ENCODE results near the gene ANAPC15. TPM values are rescaled to one million over a fixed set of nuclear protein-coding genes. Genes with fewer than 3 reads are reported as not detected.

The ANAPC15 gene
- total RNA-seq, 1 experiment from 2014 or later = 98.6 TPM

GRCh38 chr11:72122607-72123006 lies 10.1 kb upstream of the ANAPC15 start:
- Mint-ChIP-seq H3K27me3 (ENCODE audit: insufficient read depth, unreplicated experiment) (no peaks in the 10 kb centered on the region), H3K4me1 (ENCODE audit: low read depth, unreplicated experiment) (peaks cover 18% of the 10 kb centered on the region), H3K36me3 (ENCODE audit: insufficient read depth, unreplicated experiment) (no peaks in the 10 kb centered on the region), H3K4me3 (ENCODE audit: unreplicated experiment) (no peak overlapping the region), H3K27ac (ENCODE audit: unreplicated experiment) (peak overlapping the region; percentile 1), H3K9me3 (ENCODE audit: unreplicated experiment) (peaks cover 11% of the 10 kb centered on the region)
- ChIA-PET CTCF (interaction anchor here (0.6 to 1.5 kb wide), 3 partner anchors 10 to 1654 kb away, joined by 3 to 4 read pairs (median 3); partner anchors contain the start of gene ANAPC15), POLR2A (no interaction called here)
- H3K9me3 ChIP-seq = peaks cover 11% of the 10 kb centered on the region
- intact Hi-C loops (cut with micrococcal nuclease; ENCODE audit: unreplicated experiment) = no loop called here
- peak in 1 of 2 experiments; percentile 22 for DNase-seq
- H3K4me3 ChIP-seq (ENCODE audit: low read depth, low read length) = no peak overlapping the region
- peaks cover 22% of the 10 kb centered on the region for H3K4me1 ChIP-seq
- no peaks in the 10 kb centered on the region for H3K27me3 ChIP-seq (replicated peaks; ENCODE audit: control insufficient read depth, insufficient read depth, low read length)
- no TSS peak for BruUV-seq (replicated peaks)
- no peak for TF ChIP-seq CTCF (IDR thresholded peaks at IDR 0.05; ENCODE audit: insufficient read depth in 1 of 2, low read depth in 1 of 2, low read length in 1 of 2, severe bottlenecking in 1 of 2, unreplicated experiment in 1 of 2)
- no peaks in the 10 kb centered on the region for H3K36me3 ChIP-seq (ENCODE audit: control insufficient read depth, insufficient read depth, low read length)

DNA sequence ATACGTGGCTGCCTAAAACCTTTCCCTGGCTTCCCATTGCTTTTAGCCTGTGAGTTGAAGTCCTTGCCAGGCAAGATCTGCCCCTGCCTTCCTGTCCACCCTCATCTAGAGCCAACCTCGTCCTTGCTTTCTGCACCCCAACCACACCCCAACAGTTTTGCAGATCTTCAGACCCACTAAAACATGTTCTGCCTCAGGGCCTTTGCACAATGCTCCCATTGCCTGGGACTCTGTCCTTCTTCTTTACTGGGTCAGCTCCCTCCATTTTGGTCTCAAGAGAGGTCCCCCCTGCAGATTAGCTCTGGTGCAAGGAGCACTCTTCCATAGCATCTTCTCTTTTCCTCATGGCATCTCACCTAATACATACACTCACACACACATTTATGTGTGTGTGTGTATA lies 8.4 kb upstream of the ANAPC15 start:
- Histone ChIP-seq H3K9me3 (peaks cover 5% of the 10 kb centered on the region), H3K4me3 (ENCODE audit: low read depth, low read length) (no peak overlapping the region), H3K27me3 (replicated peaks; ENCODE audit: control insufficient read depth, insufficient read depth, low read length) (no peaks in the 10 kb centered on the region), H3K36me3 (ENCODE audit: control insufficient read depth, insufficient read depth, low read length) (no peaks in the 10 kb centered on the region), H3K4me1 (peaks cover 22% of the 10 kb centered on the region)
- peaks cover 11% of the 10 kb centered on the region for H3K9me3 Mint-ChIP-seq (ENCODE audit: unreplicated experiment)
- H3K27ac Mint-ChIP-seq (ENCODE audit: unreplicated experiment) = no peak overlapping the region
- CTCF ChIA-PET = interaction anchor here (0.7 to 0.8 kb wide), 2 partner anchors 8 to 23 kb away, joined by 3 to 8 read pairs; no protein-coding TSS in a partner anchor
- no peaks in the 10 kb centered on the region for H3K36me3 Mint-ChIP-seq (ENCODE audit: insufficient read depth, unreplicated experiment)
- DNase-seq = no peak
- H3K4me3 Mint-ChIP-seq (ENCODE audit: unreplicated experiment) = no peak overlapping the region
- H3K4me1 Mint-ChIP-seq (ENCODE audit: low read depth, unreplicated experiment) = peaks cover 18% of the 10 kb centered on the region
- H3K27me3 Mint-ChIP-seq (ENCODE audit: insufficient read depth, unreplicated experiment) = no peaks in the 10 kb centered on the region
- no peak for TF ChIP-seq CTCF (IDR thresholded peaks at IDR 0.05; ENCODE audit: insufficient read depth in 1 of 2, low read depth in 1 of 2, low read length in 1 of 2, severe bottlenecking in 1 of 2, unreplicated experiment in 1 of 2)
- BruUV-seq (replicated peaks) = no TSS peak
- POLR2A ChIA-PET = no interaction called here
- intact Hi-C loops (cut with micrococcal nuclease; ENCODE audit: unreplicated experiment) = no loop called here

DNA sequence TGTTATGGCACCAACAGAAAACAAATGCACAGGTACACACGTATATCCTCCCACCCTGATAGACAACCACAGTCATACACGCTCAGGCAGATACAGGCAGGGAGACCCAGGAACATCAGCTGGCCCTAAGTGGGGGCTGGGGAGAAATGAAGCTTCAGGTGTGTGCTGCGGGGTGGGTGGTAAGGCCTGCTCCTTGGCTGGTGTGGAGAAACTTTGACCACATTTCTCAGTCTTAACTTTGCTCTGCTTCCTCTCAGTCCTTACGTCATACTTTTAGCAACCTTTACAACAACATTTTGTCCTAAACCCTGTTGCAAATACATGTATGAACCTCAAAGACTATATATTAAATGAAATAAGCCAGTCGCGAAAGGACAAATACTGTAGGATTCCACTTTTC lies 6.7 kb upstream of the ANAPC15 start:
- no peak overlapping the region for H3K27ac Mint-ChIP-seq (ENCODE audit: unreplicated experiment)
- H3K4me1 Mint-ChIP-seq (ENCODE audit: low read depth, unreplicated experiment) = peaks cover 18% of the 10 kb centered on the region
- Histone ChIP-seq H3K36me3 (ENCODE audit: control insufficient read depth, insufficient read depth, low read length) (no peaks in the 10 kb centered on the region), H3K4me3 (ENCODE audit: low read depth, low read length) (no peak overlapping the region), H3K27me3 (replicated peaks; ENCODE audit: control insufficient read depth, insufficient read depth, low read length) (no peaks in the 10 kb centered on the region), H3K9me3 (peaks cover 4% of the 10 kb centered on the region), H3K4me1 (peaks cover 22% of the 10 kb centered on the region)
- DNase-seq = peak in 1 of 2 experiments; percentile 34
- POLR2A ChIA-PET = no interaction called here
- H3K4me3 Mint-ChIP-seq (ENCODE audit: unreplicated experiment) = no peak overlapping the region
- no TSS peak for BruUV-seq (replicated peaks)
- intact Hi-C loops (cut with micrococcal nuclease; ENCODE audit: unreplicated experiment) = no loop called here
- TF ChIP-seq CTCF (IDR thresholded peaks at IDR 0.05; ENCODE audit: insufficient read depth in 1 of 2, low read depth in 1 of 2, low read length in 1 of 2, severe bottlenecking in 1 of 2, unreplicated experiment in 1 of 2) = no peak
- H3K9me3 Mint-ChIP-seq (ENCODE audit: unreplicated experiment) = peaks cover 5% of the 10 kb centered on the region
- H3K36me3 Mint-ChIP-seq (ENCODE audit: insufficient read depth, unreplicated experiment) = no peaks in the 10 kb centered on the region
- CTCF ChIA-PET = interaction anchor here (0.6 kb wide), 1 partner anchor 34 kb away, joined by 3 read pairs; no protein-coding TSS in a partner anchor
- H3K27me3 Mint-ChIP-seq (ENCODE audit: insufficient read depth, unreplicated experiment) = no peaks in the 10 kb centered on the region

All from Caco-2 (cell line).